Measurements from ENCODE around the gene NDST3. TPM values are rescaled to one million over a fixed set of nuclear protein-coding genes. Genes with fewer than 3 reads are reported as not detected.

NDST3 gene
- total and polyA plus RNA-seq, 2 of the 13 experiments (the other 11 are each of a cell fraction or from before 2014, with no cell fraction given), result not detected

- TF ChIP-seq, protein P1, sequence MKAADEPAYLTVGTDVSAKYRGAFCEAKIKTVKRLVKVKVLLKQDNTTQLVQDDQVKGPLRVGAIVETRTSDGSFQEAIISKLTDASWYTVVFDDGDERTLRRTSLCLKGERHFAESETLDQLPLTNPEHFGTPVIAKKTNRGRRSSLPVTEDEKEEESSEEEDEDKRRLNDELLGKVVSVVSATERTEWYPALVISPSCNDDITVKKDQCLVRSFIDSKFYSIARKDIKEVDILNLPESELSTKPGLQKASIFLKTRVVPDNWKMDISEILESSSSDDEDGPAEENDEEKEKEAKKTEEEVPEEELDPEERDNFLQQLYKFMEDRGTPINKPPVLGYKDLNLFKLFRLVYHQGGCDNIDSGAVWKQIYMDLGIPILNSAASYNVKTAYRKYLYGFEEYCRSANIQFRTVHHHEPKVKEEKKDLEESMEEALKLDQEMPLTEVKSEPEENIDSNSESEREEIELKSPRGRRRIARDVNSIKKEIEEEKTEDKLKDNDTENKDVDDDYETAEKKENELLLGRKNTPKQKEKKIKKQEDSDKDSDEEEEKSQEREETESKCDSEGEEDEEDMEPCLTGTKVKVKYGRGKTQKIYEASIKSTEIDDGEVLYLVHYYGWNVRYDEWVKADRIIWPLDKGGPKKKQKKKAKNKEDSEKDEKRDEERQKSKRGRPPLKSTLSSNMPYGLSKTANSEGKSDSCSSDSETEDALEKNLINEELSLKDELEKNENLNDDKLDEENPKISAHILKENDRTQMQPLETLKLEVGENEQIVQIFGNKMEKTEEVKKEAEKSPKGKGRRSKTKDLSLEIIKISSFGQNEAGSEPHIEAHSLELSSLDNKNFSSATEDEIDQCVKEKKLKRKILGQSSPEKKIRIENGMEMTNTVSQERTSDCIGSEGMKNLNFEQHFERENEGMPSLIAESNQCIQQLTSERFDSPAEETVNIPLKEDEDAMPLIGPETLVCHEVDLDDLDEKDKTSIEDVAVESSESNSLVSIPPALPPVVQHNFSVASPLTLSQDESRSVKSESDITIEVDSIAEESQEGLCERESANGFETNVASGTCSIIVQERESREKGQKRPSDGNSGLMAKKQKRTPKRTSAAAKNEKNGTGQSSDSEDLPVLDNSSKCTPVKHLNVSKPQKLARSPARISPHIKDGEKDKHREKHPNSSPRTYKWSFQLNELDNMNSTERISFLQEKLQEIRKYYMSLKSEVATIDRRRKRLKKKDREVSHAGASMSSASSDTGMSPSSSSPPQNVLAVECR (CRISPR knock-in tag; IDR thresholded peaks at IDR 0.05; ENCODE audit: borderline replicate concordance), result peak; percentile 42; the same call in 1 of the 2 replicates
- TF ChIP-seq, protein P2, sequence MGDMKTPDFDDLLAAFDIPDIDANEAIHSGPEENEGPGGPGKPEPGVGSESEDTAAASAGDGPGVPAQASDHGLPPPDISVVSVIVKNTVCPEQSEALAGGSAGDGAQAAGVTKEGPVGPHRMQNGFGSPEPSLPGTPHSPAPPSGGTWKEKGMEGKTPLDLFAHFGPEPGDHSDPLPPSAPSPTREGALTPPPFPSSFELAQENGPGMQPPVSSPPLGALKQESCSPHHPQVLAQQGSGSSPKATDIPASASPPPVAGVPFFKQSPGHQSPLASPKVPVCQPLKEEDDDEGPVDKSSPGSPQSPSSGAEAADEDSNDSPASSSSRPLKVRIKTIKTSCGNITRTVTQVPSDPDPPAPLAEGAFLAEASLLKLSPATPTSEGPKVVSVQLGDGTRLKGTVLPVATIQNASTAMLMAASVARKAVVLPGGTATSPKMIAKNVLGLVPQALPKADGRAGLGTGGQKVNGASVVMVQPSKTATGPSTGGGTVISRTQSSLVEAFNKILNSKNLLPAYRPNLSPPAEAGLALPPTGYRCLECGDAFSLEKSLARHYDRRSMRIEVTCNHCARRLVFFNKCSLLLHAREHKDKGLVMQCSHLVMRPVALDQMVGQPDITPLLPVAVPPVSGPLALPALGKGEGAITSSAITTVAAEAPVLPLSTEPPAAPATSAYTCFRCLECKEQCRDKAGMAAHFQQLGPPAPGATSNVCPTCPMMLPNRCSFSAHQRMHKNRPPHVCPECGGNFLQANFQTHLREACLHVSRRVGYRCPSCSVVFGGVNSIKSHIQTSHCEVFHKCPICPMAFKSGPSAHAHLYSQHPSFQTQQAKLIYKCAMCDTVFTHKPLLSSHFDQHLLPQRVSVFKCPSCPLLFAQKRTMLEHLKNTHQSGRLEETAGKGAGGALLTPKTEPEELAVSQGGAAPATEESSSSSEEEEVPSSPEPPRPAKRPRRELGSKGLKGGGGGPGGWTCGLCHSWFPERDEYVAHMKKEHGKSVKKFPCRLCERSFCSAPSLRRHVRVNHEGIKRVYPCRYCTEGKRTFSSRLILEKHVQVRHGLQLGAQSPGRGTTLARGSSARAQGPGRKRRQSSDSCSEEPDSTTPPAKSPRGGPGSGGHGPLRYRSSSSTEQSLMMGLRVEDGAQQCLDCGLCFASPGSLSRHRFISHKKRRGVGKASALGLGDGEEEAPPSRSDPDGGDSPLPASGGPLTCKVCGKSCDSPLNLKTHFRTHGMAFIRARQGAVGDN (CRISPR knock-in tag; IDR thresholded peaks at IDR 0.05), result peak; percentile 63
- peak; percentile 41; the same call in 1 of the 2 replicates for TF ChIP-seq ZSCAN21 (CRISPR knock-in tag; IDR thresholded peaks at IDR 0.05; ENCODE audit: borderline replicate concordance)
- TF ChIP-seq PCBP1 (IDR thresholded peaks at IDR 0.05; ENCODE audit: borderline replicate concordance, low read depth, low read length), result no peak
- TF ChIP-seq ZNF563 (CRISPR knock-in tag; IDR thresholded peaks at IDR 0.05), result no peak
- no peak for TF ChIP-seq ZNF883 (CRISPR knock-in tag; IDR thresholded peaks at IDR 0.05; ENCODE audit: not compliant biosample characterization)
- no peak for TF ChIP-seq ZFP82 (CRISPR knock-in tag; IDR thresholded peaks at IDR 0.05; ENCODE audit: borderline replicate concordance)
- peak; percentile 35; the same call in 1 of the 2 replicates for TF ChIP-seq MAX (IDR thresholded peaks at IDR 0.05)
- no peak for TF ChIP-seq ZNF263 (CRISPR knock-in tag; IDR thresholded peaks at IDR 0.05)
- no peak for TF ChIP-seq SMAD1 (CRISPR knock-in tag; IDR thresholded peaks at IDR 0.05; ENCODE audit: borderline replicate concordance, low read depth)
- TF ChIP-seq ZNF891 (CRISPR knock-in tag; IDR thresholded peaks at IDR 0.05), result no peak
- no peak for TF ChIP-seq SRSF1 (optimal IDR thresholded peaks at IDR 0.05; ENCODE audit: low read depth, low read length)
- no peak for TF ChIP-seq CENPX (CRISPR knock-in tag; IDR thresholded peaks at IDR 0.05)
- TF ChIP-seq ZBTB21 (CRISPR knock-in tag; IDR thresholded peaks at IDR 0.05), result no peak
- no peak for TF ChIP-seq NBN (conservative IDR thresholded peaks at IDR 0.05)
- 0 out of 2 replicates have a peak, but pooled peaks have one; percentile 38 for TF ChIP-seq ATF7-NPFF (CRISPR knock-in tag; IDR thresholded peaks at IDR 0.05; ENCODE audit: low read depth)
- no peak for TF ChIP-seq ZFP36L1 (CRISPR knock-in tag; IDR thresholded peaks at IDR 0.05)
- no peak for TF ChIP-seq ZNF577 (CRISPR knock-in tag; IDR thresholded peaks at IDR 0.05; ENCODE audit: borderline replicate concordance, low read depth)
- no peak for TF ChIP-seq MYC (CRISPR knock-in tag; IDR thresholded peaks at IDR 0.05; ENCODE audit: borderline replicate concordance)
- TF ChIP-seq MAFF (IDR thresholded peaks at IDR 0.05; ENCODE audit: low read depth, low read length), result peak; percentile 33; the same call in 1 of the 2 replicates
- no peak for TF ChIP-seq ZNF768 (CRISPR knock-in tag; IDR thresholded peaks at IDR 0.05)
- no peak for TF ChIP-seq HMG20A (CRISPR knock-in tag; IDR thresholded peaks at IDR 0.05; ENCODE audit: borderline replicate concordance)
Observed at GRCh38 chr4:118265312-118266144, 231.2 kb downstream of the NDST3 start (continued).
